Measurements from ENCODE around the gene AKAP13.
"Not testable (repeated sequence)": the region's sequence is repeated elsewhere in the genome, so short reads cannot be mapped to it uniquely, and the experiment has no call there.

DNA sequence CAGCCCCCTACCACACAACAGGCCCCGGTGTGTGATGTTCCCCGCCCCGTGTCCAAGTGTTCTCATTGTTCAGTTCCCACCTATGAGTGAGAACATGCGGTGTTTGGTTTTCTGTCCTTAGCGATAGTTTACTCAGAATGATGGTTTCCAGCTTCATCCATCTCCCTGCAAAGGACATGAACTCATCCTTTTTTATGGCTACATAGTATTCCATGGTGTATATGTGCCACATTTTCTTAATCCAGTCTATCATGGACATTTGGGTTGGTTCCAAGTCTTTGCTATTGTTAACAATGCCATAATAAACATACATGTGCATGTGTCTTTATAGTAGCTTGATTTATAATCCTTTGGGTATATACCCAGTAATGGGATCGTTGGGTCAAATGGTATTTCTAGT lies 285.3 kb downstream of the AKAP13 start:
- not testable (repeated sequence) for TF ChIP-seq POLR2A, CTCF (IDR thresholded peaks at IDR 0.05)

All from esophagus squamous epithelium (tissue), 4 donors.